Ammon's horn (tissue), 1 donor: ENCODE data around the gene ATG4D.
"Not testable (repeated sequence)": the region's sequence is repeated elsewhere in the genome, so short reads cannot be mapped to it uniquely, and the experiment has no call there.

ENCODE experiments used
- DNase-seq: peaks from one replicate; pipeline ENCODE4 v3.0.0-alpha.2; 2016; ENCODE audit warnings: low spot score

The ATG4D gene

DNA sequence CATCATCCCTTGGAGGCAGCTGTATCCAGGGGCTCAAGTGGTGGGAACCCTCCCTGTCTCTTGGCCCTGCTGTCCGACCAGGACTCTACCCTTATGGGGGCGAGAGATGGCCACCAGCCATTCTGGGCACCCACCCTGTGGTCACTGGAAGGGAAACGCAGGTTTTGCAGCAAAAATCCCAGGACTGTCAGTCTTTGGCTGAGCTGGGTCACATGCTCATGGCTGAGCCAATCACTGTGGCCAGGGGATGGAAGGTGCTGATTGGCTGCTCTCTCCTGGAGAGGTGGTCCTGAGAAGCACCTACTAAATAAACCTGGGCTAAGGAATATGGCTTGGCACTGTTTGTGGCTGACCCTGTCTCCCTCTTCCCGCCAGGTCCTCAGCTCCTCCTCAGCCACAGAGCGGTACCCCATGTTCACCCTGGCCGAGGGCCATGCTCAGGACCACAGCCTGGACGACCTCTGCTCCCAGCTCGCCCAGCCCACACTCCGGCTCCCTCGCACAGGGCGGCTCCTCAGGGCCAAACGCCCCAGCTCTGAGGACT lies 8.9 kb downstream of the ATG4D start:
- DNase-seq: no peak

DNA sequence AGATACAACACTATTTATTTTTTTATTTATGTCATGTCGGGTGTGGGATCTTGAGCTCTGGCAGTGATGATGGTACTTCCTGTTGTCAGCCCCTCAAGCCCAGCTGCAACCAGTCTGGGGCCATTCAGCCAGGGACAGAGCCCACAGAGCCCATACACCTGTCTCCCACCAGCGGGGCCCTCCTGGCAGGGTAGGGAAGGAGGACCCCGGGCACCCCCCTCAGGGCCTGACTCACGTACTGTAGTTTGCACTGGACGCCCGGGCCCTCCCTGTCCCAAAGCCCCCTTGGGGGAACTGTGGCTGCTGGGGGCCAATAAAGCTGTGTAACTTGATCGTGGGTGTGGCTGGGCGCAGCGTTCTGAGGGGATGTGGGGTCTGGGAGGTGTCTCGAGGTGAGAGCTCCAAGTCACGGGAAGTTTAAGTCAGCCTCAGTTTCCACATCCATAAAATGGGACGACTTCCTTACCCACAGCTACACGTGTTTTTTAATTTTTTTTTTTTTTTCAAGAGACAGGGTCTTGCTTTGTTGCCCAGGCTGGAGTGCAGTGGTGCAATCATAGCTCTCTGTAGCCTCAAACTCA lies 9.5 kb downstream of the ATG4D start:
- DNase-seq: no peak

- DNase-seq: no peak
These were observed 10.3 kb downstream of the ATG4D start for GRCh38 chr19:10553943-10554381.

- DNase-seq: no peak
These were observed 11.3 kb downstream of the ATG4D start for GRCh38 chr19:10554760-10555609.

DNA sequence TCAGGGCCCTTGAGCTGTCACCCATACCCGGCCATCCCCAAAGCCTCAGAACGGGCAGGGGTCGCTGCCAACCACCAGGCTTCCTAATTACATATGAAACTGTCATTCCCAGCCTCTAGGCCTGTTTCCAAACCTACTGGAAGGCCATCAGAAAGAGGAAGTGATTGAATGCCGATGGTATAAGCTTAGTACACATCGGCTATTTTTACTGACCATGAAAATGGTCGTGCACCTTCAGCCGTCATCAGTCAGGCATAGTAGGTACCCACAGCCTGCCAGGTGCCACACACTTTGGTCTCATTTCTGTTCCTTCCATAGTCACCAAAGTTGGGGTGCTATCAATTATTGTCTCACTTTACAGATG lies 11.9 kb downstream of the ATG4D start:
- no peak for DNase-seq

DNA sequence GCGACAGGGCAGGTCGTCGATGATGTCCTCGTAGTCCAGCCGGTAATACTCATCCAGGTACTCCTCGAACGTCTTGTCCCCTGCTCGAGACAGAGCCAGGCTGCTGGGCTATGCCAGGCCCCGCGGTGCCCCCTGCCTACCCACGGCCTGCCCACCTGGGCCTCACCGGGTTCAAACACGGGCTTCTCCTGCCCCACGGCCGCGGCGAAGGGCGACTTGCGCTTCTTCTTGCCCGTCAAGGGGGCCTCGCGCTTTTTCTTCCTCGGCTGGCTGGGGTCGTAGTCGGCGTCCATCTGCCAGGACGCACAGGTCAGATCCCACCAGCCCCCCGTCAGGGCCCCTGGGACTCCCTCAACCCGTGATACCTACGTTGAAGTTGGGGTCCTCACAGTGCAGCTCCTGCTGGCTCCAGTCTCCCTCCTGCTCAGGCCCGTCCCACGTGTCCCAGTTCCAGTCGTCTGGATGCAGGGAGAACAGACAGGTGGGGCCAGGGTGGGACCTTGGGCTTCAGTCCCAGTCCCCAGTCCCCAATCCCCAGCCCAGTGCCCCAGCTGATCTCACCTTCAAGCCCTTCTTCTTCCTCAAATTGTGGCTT lies 14.0 kb downstream of the ATG4D start:
- DNase-seq: no peak

DNA sequence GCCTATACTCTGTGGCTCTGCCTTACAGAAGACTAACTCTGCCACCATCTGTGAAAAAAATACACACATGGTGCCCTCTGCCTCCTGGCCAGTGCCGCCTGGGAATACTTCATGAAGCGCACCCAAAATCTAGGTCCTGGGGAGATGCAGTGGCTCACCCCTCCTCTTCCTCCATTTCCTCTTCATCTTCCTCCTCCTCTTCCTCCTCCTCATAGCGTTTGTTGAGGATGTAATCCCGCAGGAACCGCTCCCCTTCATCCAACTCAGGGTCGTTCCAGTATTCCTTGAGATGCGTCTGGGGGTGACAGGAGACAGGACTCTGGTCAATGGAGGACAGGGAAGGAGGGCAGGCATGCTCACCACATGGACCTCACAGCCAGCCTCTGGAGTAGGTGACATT lies 16.4 kb downstream of the ATG4D start:
- DNase-seq: no peak

DNA sequence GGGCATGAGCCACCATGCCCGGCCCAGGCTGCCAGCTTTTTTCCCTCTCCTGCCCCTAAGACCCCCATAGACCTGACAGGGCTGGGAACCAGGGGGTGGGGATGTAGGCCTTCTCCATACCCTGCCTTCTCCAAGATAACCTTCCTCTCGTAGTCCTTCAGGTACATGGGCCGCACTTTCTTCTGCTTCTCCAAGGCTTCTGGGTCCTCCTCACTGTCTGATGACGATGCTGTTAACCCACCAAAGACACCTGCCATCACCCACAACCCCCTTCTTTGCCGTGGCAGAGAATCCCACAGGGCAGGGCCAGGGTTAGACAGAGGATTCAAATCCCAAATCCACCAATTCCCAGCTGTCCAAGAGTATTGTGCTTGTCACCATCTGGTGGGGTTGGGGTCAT lies 18.9 kb downstream of the ATG4D start:
- DNase-seq: no peak

- DNase-seq: peak; percentile 27
These were observed 21.4 kb downstream of the ATG4D start for GRCh38 chr19:10565028-10565566.

DNA sequence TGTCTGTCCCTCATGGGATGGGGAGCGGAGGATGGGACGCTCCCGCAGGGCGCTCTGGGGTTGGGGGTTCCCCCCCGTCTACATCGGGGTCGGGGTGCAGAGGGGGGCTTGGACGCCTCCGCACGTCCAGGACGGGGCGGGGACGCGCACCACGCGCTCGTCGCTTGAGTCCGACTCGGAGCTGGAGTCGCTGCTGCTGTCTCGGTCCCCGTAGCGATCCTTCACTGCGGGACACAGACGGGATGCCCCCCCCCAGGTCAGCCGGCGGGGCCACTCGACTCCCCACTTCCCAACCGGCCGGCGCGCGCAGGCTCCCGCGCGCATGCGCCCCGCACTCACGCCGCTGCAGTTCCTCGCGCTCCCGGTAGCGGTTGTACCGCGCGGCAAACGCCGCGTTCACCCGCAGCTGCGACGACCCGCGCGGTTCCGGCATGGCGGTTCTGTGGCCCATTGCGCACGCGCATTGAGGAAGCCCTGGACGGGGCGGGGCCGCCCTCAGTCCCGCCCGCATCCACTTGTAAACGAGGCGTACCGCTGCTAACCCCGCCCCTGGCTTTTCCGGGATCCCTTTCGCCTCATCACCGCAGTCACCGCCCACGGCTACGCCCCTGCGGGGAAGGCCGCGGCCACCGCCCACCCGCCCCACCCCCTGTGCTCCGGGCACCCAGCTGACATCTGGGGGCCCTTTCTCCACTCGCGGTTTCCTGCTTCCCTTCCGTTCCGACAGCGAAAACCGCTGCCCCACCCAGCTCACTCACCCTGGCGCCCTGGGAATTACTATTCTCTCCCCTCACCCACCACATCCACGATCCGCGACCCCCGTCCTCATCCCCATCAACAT lies 22.1 kb downstream of the ATG4D start, which contains the start of gene KRI1:
Gene KRI1, minus strand, starts transcription at position 444 of the 841 bp plus-strand sequence. Its CDS starts 11 bp downstream, at position 433.
- peak; percentile 98 for DNase-seq

DNA sequence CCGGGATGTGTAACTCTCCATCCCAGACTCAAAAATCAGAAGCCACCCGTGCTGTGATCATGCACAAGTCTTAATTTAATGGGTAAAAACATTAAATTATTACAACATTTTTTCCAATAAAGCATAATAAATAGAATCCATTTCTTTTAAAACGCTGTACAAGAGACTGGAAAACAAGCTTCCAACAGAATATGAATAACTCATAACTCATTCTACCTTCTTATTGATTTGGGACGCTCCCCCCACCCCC lies 22.6 kb downstream of the ATG4D start:
- no peak for DNase-seq

DNA sequence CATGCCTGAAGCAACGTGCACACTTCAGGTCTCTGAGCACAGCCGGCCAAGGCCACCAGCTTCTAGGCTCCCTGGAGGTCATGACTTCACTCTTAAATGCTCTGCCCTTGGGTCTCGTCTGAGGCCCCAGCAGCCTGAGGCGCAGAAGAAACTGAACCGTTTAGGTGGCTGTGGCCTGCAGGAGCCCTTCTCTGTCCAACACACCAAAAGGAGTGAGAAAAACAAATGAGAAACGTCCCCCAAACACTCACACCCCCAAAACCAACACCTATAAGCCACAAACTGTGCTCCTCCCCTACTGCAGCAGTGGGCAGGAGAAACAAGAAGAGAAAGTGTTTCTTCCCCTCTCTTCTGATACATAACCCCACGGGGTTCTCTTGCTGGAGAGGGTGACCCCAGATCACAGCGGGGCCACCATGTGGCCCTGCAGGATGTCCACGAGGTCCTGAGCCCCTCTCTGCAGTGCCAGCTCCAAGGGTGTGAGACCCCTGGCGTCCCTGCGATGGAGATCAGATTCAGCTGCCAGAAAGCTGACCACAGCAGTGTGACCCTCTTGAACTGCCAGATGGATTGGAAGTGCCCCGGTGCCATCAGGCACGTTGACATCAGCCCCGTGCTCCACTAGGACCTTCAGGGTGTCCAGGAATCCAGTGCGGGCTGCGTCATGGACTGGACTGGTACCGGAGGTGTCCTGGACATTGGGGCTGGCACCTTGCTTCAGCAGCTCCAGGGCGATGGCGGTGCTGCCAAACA lies 23.1 kb downstream of the ATG4D start:
- no peak for DNase-seq

- no peak for DNase-seq
These were observed 24.0 kb downstream of the ATG4D start for GRCh38 chr19:10567656-10568055.

- DNase-seq: peak; percentile 46
These were observed 24.5 kb downstream of the ATG4D start for GRCh38 chr19:10568062-10568825.

DNA sequence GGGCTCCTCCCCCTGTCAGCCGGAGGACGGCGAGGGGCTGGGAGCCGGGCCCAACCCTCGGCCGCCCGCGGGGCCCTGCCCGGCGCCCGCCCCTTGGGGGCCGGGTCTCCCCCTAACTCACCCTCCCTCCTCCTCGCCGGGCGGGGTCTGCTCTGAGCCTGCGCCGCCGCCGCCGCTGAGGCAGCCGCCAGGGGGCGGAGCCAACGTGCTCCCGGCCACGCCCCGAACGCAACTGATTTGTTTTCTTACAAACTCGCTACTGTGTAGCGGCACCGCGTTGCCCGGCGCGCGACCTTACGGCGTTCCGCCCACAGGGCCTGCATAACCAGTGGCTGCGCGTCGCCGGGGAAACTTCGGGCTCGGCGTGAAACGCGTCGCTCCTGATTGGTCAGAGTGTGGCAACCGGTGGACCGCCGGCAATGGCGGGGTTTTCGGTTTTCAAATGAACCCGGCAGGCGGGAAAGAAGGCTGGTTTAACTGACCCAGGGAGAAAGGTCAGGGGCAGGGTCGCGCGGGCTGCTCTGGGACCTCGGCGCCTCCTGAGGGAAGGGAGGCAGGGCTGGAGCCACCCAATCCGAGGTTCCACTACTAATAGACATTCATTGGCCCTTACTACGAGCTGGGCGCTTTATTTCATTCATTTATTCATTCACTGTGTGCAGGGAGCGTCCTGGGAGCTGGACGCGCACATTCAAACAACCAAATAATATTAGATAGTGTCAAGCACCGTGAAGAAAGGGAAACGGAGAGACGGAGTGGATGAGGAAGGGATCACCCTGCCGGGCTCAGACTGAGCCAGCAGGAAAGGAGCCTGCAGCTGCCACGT lies 25.3 kb downstream of the ATG4D start, which contains the start of gene CDKN2D:
Gene CDKN2D, minus strand, starts transcription at position 154 of the 826 bp plus-strand sequence. CDS start 326 bp downstream, outside the sequence.
- DNase-seq: peak; percentile 100

DNA sequence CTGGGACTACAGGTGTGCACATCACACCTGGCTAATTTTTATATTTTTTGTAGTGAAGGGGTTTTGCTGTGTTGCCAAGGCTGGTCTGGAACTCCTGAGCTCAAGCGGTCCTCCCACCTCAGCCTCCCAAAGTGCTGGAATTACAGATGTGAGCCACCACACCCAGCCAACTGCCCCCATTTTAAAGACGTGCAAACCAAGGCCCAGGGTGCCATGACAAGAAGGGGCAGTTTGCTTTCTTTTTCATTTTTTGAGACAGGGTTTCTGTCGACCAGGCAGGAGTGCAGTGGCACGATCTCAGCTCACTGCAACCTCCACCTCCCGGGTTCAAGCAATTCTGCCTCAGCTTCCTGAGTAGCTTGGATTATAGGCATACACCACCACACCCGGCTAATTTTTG lies 30.1 kb downstream of the ATG4D start:
- DNase-seq: not testable (repeated sequence)

DNA sequence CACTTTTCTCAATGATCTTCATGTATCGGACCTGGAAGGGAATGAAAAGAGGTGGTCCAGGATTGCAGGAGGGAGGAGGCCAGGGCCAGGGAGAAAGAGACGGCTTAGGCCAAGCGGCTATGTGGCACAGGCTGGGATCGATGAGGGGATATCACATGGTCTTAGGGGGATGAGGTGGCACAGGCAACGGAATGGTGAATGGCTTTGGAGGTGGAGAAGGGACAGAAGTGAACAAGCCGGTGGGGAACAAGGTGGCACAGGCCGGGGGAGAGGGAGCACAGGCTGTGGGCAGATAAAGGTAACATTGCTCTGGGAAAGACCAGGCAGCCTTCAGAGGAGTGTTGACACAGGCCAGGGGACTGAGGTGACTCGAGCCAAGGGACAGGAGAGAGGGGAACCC lies 30.8 kb downstream of the ATG4D start:
- DNase-seq: no peak

DNA sequence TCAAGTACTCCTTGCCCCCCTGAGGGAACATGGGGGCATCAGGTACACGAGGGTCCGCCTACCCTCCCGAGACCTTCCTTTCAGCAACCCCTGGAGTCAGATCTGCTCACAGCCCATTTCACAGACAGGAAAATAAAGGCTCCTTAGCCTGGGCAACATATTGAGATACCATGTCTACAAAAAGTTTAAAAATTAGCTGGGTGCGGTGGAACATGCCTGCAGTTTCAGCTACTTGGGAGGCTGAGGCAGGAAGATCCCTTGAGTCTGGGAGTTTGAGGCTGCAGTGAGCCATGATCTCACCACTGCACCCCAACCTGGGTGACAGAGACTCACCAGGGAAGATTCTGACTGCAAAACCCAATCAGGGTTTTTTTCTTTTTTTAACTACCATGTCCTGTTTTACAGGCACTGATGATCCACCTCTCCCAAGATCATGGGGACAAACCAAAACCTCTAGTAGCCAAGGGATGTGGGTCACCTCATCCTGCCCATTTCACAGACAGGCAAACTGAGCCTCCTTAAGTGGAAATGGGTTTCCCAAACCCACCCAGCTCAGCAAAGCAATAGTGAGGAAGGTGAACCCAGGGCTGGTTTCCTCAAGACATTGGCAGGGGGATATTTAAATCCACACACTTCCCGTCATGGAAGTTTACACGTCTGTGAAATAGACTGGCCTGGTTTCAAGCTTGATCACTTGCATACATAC lies 31.5 kb downstream of the ATG4D start:
- no peak for DNase-seq

GRCh38 chr19:10577951-10578350 lies 34.2 kb downstream of the ATG4D start:
- no peak for DNase-seq
